Measurements from ENCODE around the gene ZBTB32. TPM values are rescaled to one million over a fixed set of nuclear protein-coding genes. Genes with fewer than 3 reads are reported as not detected.
A peak's percentile ranks its signal among the peaks of the same experiment; 100 is the strongest.

Gene ZBTB32
- total and polyA plus RNA-seq, 12 donors = 0.03 to 0.12 TPM; not detected in 10

- H3K27me3 ChIP-seq = peaks cover 0 to 15% (median 0%) of the 10 kb centered on the region in 7 donors
- DNase-seq = no peak
- H3K36me3 ChIP-seq = peaks cover 0 to 36% (median 18%) of the 10 kb centered on the region in 9 donors
- ATAC-seq = peak in 2 of 8 donors; percentile 2 to 27
- peak overlapping the region; percentile 88 to 99 (median 98) for H3K27ac ChIP-seq
- intact Hi-C loops (cut with DNase I) = loop anchor here in 1 of 10 donors (5.0 kb wide), 1 partner anchor 177 kb away; no protein-coding TSS in a partner anchor
- peak overlapping the region in 9 of 10 donors; percentile 71 to 99 (median 85) for H3K4me3 ChIP-seq
- H3K9me3 ChIP-seq = no peaks in the 10 kb centered on the region
- 33 to 39% methylated on average over 11 to 17 of the region's 17 CpGs for WGBS, 2 donors
- TF ChIP-seq CTCF (IDR thresholded peaks at IDR 0.05) = no peak
- H3K4me1 ChIP-seq = peaks cover 4 to 61% (median 40%) of the 10 kb centered on the region in 9 donors
Measured at GRCh38 chr19:35755131-35755549, 50.8 kb downstream of the ZBTB32 start.

GRCh38 chr19:35755550-35756376 lies 51.4 kb downstream of the ZBTB32 start:
- peaks cover 4 to 59% (median 37%) of the 10 kb centered on the region in 9 donors for H3K4me1 ChIP-seq
- DNase-seq (peak; percentile 88 to 93), ATAC-seq (peak; percentile 18 to 50 (median 36))
- intact Hi-C loops (cut with DNase I) = loop anchor here in 1 of 10 donors (5.0 kb wide), 1 partner anchor 177 kb away; no protein-coding TSS in a partner anchor
- peak overlapping the region; percentile 88 to 99 (median 98) for H3K27ac ChIP-seq
- no peak for TF ChIP-seq CTCF (IDR thresholded peaks at IDR 0.05)
- peaks cover 0 to 15% (median 0%) of the 10 kb centered on the region in 7 donors for H3K27me3 ChIP-seq
- peaks cover 0 to 43% (median 18%) of the 10 kb centered on the region in 9 donors for H3K36me3 ChIP-seq
- peaks cover 0 to under 1% (median 0%) of the 10 kb centered on the region in 11 donors for H3K9me3 ChIP-seq
- WGBS, 2 donors = 7 to 14% methylated on average over 68 to 74 of the region's 74 CpGs
- H3K4me3 ChIP-seq = peak overlapping the region; percentile 56 to 99 (median 82)

- Histone ChIP-seq H3K4me1 (peaks cover 4 to 61% (median 37%) of the 10 kb centered on the region in 9 donors), H3K27ac (peak within 1 kb of the TSS; percentile 88 to 99 (median 98)), H3K9me3 (peaks cover 0 to 3% (median 0%) of the 10 kb centered on the region in 11 donors), H3K36me3 (peaks cover 0 to 48% (median 18%) of the 10 kb centered on the region in 9 donors), H3K4me3 (peak within 1 kb of the TSS; percentile 56 to 99 (median 82)), H3K27me3 (peaks cover 0 to 15% (median 0%) of the 10 kb centered on the region in 7 donors)
- peak; percentile 76 to 82 for DNase-seq
- intact Hi-C loops (cut with DNase I) = loop anchor here in 2 of 10 donors (1.0 to 5.0 kb wide), 2 partner anchors 8 to 176 kb away; partner anchors contain the start of gene LIN37 (in 1 of the 2)
- WGBS, 2 donors = 1 to 4% methylated on average over 52 of the region's 52 CpGs
- ATAC-seq = peak; percentile 17 to 63 (median 41)
- TF ChIP-seq CTCF (IDR thresholded peaks at IDR 0.05) = no peak
Measured at GRCh38 chr19:35756377-35757230, 52.2 kb downstream of the ZBTB32 start, which contains the start of gene HSPB6. HSPB6 (minus strand) TSS chr19:35757029; CDS start chr19:35757008, 21 bp downstream.
